H1 (cell line): Measurements from ENCODE around the gene CAD.

Experiments
- BACH1 ChIP-seq: IDR thresholded peaks from 2 replicates; pipeline ENCODE4 v1.6.1; 2012; ENCODE audit warnings: low read length, improper control_type of control experiment
- POLR2AphosphoS5 ChIP-seq: IDR thresholded peaks from 2 replicates; pipeline ENCODE4 v1.6.1; 2011; ENCODE audit warnings: low read depth, low read length
- TF ChIP-seq, protein P1 (sequence below): IDR thresholded peaks from 2 replicates; pipeline ENCODE4 v1.6.1; 2012; ENCODE audit warnings: inconsistent platforms

GRCh38 chr2:27255660-27256059, 38.5 kb downstream of the CAD start:
- TF ChIP-seq BACH1 (no peak), POLR2AphosphoS5 (no peak)
- TF ChIP-seq, protein P1, sequence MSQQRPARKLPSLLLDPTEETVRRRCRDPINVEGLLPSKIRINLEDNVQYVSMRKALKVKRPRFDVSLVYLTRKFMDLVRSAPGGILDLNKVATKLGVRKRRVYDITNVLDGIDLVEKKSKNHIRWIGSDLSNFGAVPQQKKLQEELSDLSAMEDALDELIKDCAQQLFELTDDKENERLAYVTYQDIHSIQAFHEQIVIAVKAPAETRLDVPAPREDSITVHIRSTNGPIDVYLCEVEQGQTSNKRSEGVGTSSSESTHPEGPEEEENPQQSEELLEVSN: no peak
